Peyer's patch (tissue), 4 donors: Measurements from ENCODE around the gene TDRD10.

Experiments used
- CTCF ChIP-seq, 6 experiments: fragments of 450-650 bp in 4 of 6; fragments of 200-600 bp in 2 of 6; sonication (generic) in 1 of 6; IDR thresholded peaks; one replicate each; pipeline ENCODE4 v1.5.1; 2017 to 2019; ENCODE audit warnings: antibody characterized with exemption in 6 of 6, mild to moderate bottlenecking in 3 of 6, moderate library complexity in 1 of 6
- POLR2A ChIP-seq, 2 donors: fragments of 450-650 bp; IDR thresholded peaks; one replicate each; pipeline ENCODE4 v1.5.1; 2017; ENCODE audit warnings: antibody characterized with exemption in 2 of 2, mild to moderate bottlenecking in 2 of 2, moderate library complexity in 2 of 2

- TF ChIP-seq CTCF (IDR thresholded peaks at IDR 0.05) = no peak
- no peak for TF ChIP-seq POLR2A (IDR thresholded peaks at IDR 0.05)
These were observed 21.0 kb upstream of the TDRD10 start for GRCh38 chr1:154481053-154481452.
